HepG2 (cell line): ENCODE results near the gene POLR3GL. TPM values are rescaled to one million over a fixed set of nuclear protein-coding genes. Genes with fewer than 3 reads are reported as not detected.

Experiments used
- AGO2 ChIP-seq: fragments of 200-400 bp; formaldehyde crosslinking; optimal IDR thresholded peaks from 2 replicates; pipeline ENCODE3; 2017; ENCODE audit warnings: mild to moderate bottlenecking, low read depth, low read length, moderate library complexity
- ATF3 ChIP-seq: sonication (generic); formaldehyde crosslinking; IDR thresholded peaks from 2 replicates; pipeline ENCODE4 v1.4.0; 2020; ENCODE audit warnings: missing genetic modification reagents
- CBX1 ChIP-seq: IDR thresholded peaks from one replicate; pipeline ENCODE4 v1.6.1; 2016; ENCODE audit warnings: antibody characterized with exemption, low read depth
- CREB1 ChIP-seq, 2 experiments: fragments of 450-650 bp in 1 of 2; IDR thresholded peaks; 2 replicates each; pipeline ENCODE4 v1.6.1; 2016 to 2017; ENCODE audit warnings: control low read depth in 1 of 2, mild to moderate bottlenecking in 1 of 2, missing compliant biosample characterization in 1 of 2, missing genetic modification characterization in 1 of 2
- CREBL2 ChIP-seq: sonication (generic); formaldehyde crosslinking; IDR thresholded peaks from 2 replicates; pipeline ENCODE4 v1.8.1; 2023; ENCODE audit warnings: missing genetic modification reagents, mild to moderate bottlenecking, borderline replicate concordance
- FOXK1 ChIP-seq: sonication (generic); formaldehyde crosslinking; IDR thresholded peaks from 2 replicates; pipeline ENCODE4 v1.4.0; 2020; ENCODE audit warnings: low read depth, missing genetic modification reagents, borderline replicate concordance
- HDAC1 ChIP-seq: sonication (generic); formaldehyde crosslinking; IDR thresholded peaks from 2 replicates; pipeline ENCODE4 v1.5.1; 2020; ENCODE audit warnings: mild to moderate bottlenecking, missing genetic modification reagents
- HMG20B ChIP-seq: conservative IDR thresholded peaks from 2 replicates; pipeline ENCODE4 v1.6.1; 2016; ENCODE audit warnings: missing genetic modification reagents, missing compliant biosample characterization
- IRX3 ChIP-seq: sonication (generic); formaldehyde crosslinking; IDR thresholded peaks from 2 replicates; pipeline ENCODE4 v1.8.1; 2023; ENCODE audit warnings: mild to moderate bottlenecking, low read depth, missing genetic modification reagents, borderline replicate concordance
- KLF13 ChIP-seq: sonication (generic); formaldehyde crosslinking; IDR thresholded peaks from 2 replicates; pipeline ENCODE4 v1.4.0; 2020; ENCODE audit warnings: mild to moderate bottlenecking, missing genetic modification reagents
- MNT ChIP-seq: fragments of 450-650 bp; IDR thresholded peaks from 2 replicates; pipeline ENCODE4 v1.6.1; 2016
- NFE2 ChIP-seq: sonication (generic); formaldehyde crosslinking; IDR thresholded peaks from 2 replicates; pipeline ENCODE4 v1.4.0; 2020; ENCODE audit warnings: missing genetic modification reagents
- RBAK ChIP-seq: sonication (generic); formaldehyde crosslinking; IDR thresholded peaks from 2 replicates; pipeline ENCODE4 v1.5.1; 2020; ENCODE audit warnings: mild to moderate bottlenecking, missing genetic modification reagents
- RBM22 ChIP-seq: fragments of 200-400 bp; formaldehyde crosslinking; optimal IDR thresholded peaks from 2 replicates; pipeline ENCODE3; 2017; ENCODE audit warnings: mild to moderate bottlenecking, low read length, moderate library complexity
- RCOR2 ChIP-seq: IDR thresholded peaks from 2 replicates; pipeline ENCODE4 v1.6.1; 2016; ENCODE audit warnings: missing biosample characterization, missing genetic modification reagents
- SIN3B ChIP-seq: fragments of 150-350 bp; IDR thresholded peaks from 2 replicates; pipeline ENCODE4 v1.6.1; 2014; ENCODE audit warnings: low read length
- TBX2 ChIP-seq: sonication (generic); formaldehyde crosslinking; IDR thresholded peaks from 2 replicates; pipeline ENCODE4 v1.5.0; 2020; ENCODE audit warnings: missing genetic modification reagents, mild to moderate bottlenecking, borderline replicate concordance
- ZBTB25 ChIP-seq: IDR thresholded peaks from 2 replicates; pipeline ENCODE4 v1.6.1; 2018; ENCODE audit warnings: missing genetic modification reagents
- ZFP91 ChIP-seq: sonication (generic); formaldehyde crosslinking; IDR thresholded peaks from 2 replicates; pipeline ENCODE4 v1.9.0; 2022; ENCODE audit warnings: missing genetic modification reagents, mild to moderate bottlenecking, borderline replicate concordance
- ZNF143 ChIP-seq: sonication (generic); formaldehyde crosslinking; IDR thresholded peaks from 2 replicates; pipeline ENCODE4 v1.4.0; 2020; ENCODE audit warnings: missing genetic modification reagents
- ZNF160 ChIP-seq: sonication (generic); formaldehyde crosslinking; IDR thresholded peaks from 2 replicates; pipeline ENCODE4 v1.8.0; 2022; ENCODE audit warnings: mild to moderate bottlenecking, inconsistent platforms, missing genetic modification reagents
- ZNF331 ChIP-seq: sonication (generic); formaldehyde crosslinking; IDR thresholded peaks from 2 replicates; pipeline ENCODE4 v1.4.0; 2020; ENCODE audit warnings: missing genetic modification reagents
- ZNF562 ChIP-seq: sonication (generic); formaldehyde crosslinking; IDR thresholded peaks from 2 replicates; pipeline ENCODE4 v1.8.0; 2022; ENCODE audit warnings: missing genetic modification reagents, borderline replicate concordance
- ZNF564 ChIP-seq: sonication (generic); formaldehyde crosslinking; IDR thresholded peaks from 2 replicates; pipeline ENCODE4 v1.8.1; 2023; ENCODE audit warnings: mild to moderate bottlenecking, missing genetic modification reagents
- ZNF615 ChIP-seq: sonication (generic); formaldehyde crosslinking; IDR thresholded peaks from 2 replicates; pipeline ENCODE4 v1.5.0; 2020; ENCODE audit warnings: mild to moderate bottlenecking, missing genetic modification reagents, borderline replicate concordance
- ZNF746 ChIP-seq: sonication (generic); formaldehyde crosslinking; IDR thresholded peaks from 2 replicates; pipeline ENCODE4 v1.8.0; 2022; ENCODE audit warnings: mild to moderate bottlenecking, missing genetic modification reagents
- polyA plus RNA-seq, 8 experiments: library from polyadenylated mRNA; depleted of rRNA in 3 of 8; stranded (reverse) in 7 of 8; unstranded in 1 of 8; fragments of >200 nt; fragmentation: Illumina TruSeq in 4 of 8; extraction: Trizol in 4 of 8; gene quantifications; 2 replicates each; pipeline versions ENCODE4 v1.2.1 to v1.2.3, GENCODE V29; 2011 to 2016; ENCODE audit warnings: low read depth in 4 of 8, missing spikeins in 1 of 8, mixed read lengths in 1 of 8; ENCODE audit not compliant: insufficient read depth in 1 of 8
- total RNA-seq, 5 experiments: library from RNA; depleted of rRNA; stranded (reverse); fragments of >200 nt; fragmentation: Illumina TruSeq; extraction: Trizol; gene quantifications; 2 replicates each; pipeline ENCODE4 v1.2.3, GENCODE V29; 2016; ENCODE audit warnings: low read depth in 1 of 5

The POLR3GL gene
- total and polyA plus RNA-seq, 2 of the 13 experiments (the other 11 are each of a cell fraction or from before 2014, with no cell fraction given) = 11.5 to 12.4 TPM

GRCh38 chr1:145985502-145986439, 21.3 kb downstream of the POLR3GL start (continued):
- no peak for TF ChIP-seq IRX3
- no peak for TF ChIP-seq ZBTB25 (CRISPR knock-in tag)
- TF ChIP-seq MNT = no peak
- TF ChIP-seq HDAC1 (CRISPR knock-in tag) = peak; percentile 46; the same call in 1 of the 2 replicates
- no peak for TF ChIP-seq KLF13 (CRISPR knock-in tag)
- no peak for TF ChIP-seq ZNF615
- no peak for TF ChIP-seq ZNF160
- no peak for TF ChIP-seq ZNF564 (CRISPR knock-in tag)
- no peak for TF ChIP-seq NFE2
- no peak for TF ChIP-seq AGO2
- no peak for TF ChIP-seq RBAK
- no peak for TF ChIP-seq ZNF746 (CRISPR knock-in tag)
- TF ChIP-seq HMG20B (CRISPR knock-in tag) = no peak
- no peak for TF ChIP-seq CBX1
- no peak; the same call in 1 of the 2 replicates for TF ChIP-seq FOXK1 (CRISPR knock-in tag)
- TF ChIP-seq ZNF331 (CRISPR knock-in tag) = no peak
- no peak for TF ChIP-seq ATF3 (CRISPR knock-in tag)
- no peak for TF ChIP-seq ZNF143 (CRISPR knock-in tag)
- TF ChIP-seq CREBL2 (CRISPR knock-in tag) = no peak
- no peak for TF ChIP-seq CREB1 (IDR thresholded peaks at IDR 0.05)
- no peak; the same call in 1 of the 2 replicates for TF ChIP-seq CREB1 (CRISPR knock-in tag; IDR thresholded peaks at IDR 0.05)
- TF ChIP-seq TBX2 (CRISPR knock-in tag) = no peak
- no peak for TF ChIP-seq ZNF562
- TF ChIP-seq SIN3B = no peak
- TF ChIP-seq RBM22 = no peak
- peak; percentile 78; the same call in 1 of the 2 replicates for TF ChIP-seq RCOR2
- no peak for TF ChIP-seq ZFP91
